Measurements from ENCODE around the gene DNAH17. TPM values are rescaled to one million over a fixed set of nuclear protein-coding genes. Genes with fewer than 3 reads are reported as not detected.

DNAH17 gene
- total and polyA plus RNA-seq, 2 of the 13 experiments (the other 11 are each of a cell fraction or from before 2014, with no cell fraction given) = 0.86 to 1.6 TPM

DNA sequence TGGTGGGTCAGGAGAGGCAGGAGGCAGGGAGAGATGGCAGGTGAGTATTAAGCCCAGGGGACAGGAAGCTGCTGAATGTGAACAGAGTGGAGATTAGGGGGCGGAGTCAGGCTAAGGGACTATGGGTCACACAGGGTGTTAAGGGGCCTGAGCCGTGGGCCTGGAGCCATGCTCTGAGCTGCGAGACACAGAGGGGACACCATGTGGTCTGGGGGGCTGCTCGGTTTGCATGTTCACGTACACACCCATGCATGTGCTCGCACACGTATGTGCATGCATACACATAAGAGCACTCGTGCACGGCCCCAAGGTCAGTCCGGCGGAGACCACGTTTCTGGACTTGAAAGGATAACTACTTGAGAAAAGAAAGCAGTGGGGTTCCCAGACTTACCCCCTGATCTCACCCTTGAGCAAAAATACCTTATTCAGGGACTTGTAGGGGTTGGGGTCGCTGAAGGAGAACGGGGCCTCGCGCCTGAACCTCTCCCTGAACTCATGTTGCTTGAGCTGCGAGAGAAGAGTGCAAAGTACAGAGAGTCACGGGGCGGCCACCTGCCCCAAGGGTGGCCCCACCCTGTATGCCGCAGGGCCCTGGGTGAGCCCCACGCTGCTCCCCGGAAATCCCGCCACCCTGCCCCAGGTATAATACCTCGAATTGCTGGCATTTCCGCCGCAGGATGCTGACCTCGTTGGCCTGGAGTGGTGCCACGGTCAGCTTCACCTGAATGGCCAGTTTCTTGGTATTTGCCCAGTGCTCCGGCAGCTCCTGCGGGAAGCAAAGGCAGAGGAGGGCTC lies 50.8 kb downstream of the DNAH17 start (continued):
- TF ChIP-seq, protein P1, sequence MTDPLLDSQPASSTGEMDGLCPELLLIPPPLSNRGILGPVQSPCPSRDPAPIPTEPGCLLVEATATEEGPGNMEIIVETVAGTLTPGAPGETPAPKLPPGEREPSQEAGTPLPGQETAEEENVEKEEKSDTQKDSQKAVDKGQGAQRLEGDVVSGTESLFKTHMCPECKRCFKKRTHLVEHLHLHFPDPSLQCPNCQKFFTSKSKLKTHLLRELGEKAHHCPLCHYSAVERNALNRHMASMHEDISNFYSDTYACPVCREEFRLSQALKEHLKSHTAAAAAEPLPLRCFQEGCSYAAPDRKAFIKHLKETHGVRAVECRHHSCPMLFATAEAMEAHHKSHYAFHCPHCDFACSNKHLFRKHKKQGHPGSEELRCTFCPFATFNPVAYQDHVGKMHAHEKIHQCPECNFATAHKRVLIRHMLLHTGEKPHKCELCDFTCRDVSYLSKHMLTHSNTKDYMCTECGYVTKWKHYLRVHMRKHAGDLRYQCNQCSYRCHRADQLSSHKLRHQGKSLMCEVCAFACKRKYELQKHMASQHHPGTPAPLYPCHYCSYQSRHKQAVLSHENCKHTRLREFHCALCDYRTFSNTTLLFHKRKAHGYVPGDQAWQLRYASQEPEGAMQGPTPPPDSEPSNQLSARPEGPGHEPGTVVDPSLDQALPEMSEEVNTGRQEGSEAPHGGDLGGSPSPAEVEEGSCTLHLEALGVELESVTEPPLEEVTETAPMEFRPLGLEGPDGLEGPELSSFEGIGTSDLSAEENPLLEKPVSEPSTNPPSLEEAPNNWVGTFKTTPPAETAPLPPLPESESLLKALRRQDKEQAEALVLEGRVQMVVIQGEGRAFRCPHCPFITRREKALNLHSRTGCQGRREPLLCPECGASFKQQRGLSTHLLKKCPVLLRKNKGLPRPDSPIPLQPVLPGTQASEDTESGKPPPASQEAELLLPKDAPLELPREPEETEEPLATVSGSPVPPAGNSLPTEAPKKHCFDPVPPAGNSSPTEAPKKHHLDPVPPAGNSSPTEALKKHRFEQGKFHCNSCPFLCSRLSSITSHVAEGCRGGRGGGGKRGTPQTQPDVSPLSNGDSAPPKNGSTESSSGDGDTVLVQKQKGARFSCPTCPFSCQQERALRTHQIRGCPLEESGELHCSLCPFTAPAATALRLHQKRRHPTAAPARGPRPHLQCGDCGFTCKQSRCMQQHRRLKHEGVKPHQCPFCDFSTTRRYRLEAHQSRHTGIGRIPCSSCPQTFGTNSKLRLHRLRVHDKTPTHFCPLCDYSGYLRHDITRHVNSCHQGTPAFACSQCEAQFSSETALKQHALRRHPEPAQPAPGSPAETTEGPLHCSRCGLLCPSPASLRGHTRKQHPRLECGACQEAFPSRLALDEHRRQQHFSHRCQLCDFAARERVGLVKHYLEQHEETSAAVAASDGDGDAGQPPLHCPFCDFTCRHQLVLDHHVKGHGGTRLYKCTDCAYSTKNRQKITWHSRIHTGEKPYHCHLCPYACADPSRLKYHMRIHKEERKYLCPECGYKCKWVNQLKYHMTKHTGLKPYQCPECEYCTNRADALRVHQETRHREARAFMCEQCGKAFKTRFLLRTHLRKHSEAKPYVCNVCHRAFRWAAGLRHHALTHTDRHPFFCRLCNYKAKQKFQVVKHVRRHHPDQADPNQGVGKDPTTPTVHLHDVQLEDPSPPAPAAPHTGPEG (CRISPR knock-in tag; IDR thresholded peaks at IDR 0.05) = no peak
- TF ChIP-seq KMT2B (CRISPR knock-in tag; IDR thresholded peaks at IDR 0.05) (no peak), RFX1 (IDR thresholded peaks at IDR 0.05) (no peak), MTF2 (CRISPR knock-in tag; IDR thresholded peaks at IDR 0.05; ENCODE audit: borderline replicate concordance) (no peak), MAX (IDR thresholded peaks at IDR 0.05) (peak; percentile 73), NRL (CRISPR knock-in tag; IDR thresholded peaks at IDR 0.05; ENCODE audit: borderline replicate concordance) (no peak), ZBTB33 (CRISPR knock-in tag; IDR thresholded peaks at IDR 0.05) (peak; percentile 98), NCOA1 (CRISPR knock-in tag; IDR thresholded peaks at IDR 0.05) (no peak), ZNF577 (CRISPR knock-in tag; IDR thresholded peaks at IDR 0.05; ENCODE audit: borderline replicate concordance, low read depth) (no peak), ZFP36 (IDR thresholded peaks at IDR 0.05; ENCODE audit: borderline replicate concordance, low read depth, low read length, partially characterized antibody) (no peak), SALL2 (CRISPR knock-in tag; IDR thresholded peaks at IDR 0.05) (no peak), RXRA (CRISPR knock-in tag; IDR thresholded peaks at IDR 0.05) (peak; percentile 62; the same call in 1 of the 2 replicates), ZFP90 (CRISPR knock-in tag; IDR thresholded peaks at IDR 0.05; ENCODE audit: borderline replicate concordance) (no peak), LBX2 (CRISPR knock-in tag; IDR thresholded peaks at IDR 0.05; ENCODE audit: borderline replicate concordance) (no peak), AKAP8 (CRISPR knock-in tag; IDR thresholded peaks at IDR 0.05) (no peak), ARNTL (CRISPR knock-in tag; IDR thresholded peaks at IDR 0.05) (0 out of 2 replicates have a peak, but pooled peaks have one; percentile 23), ATF2 (CRISPR knock-in tag; IDR thresholded peaks at IDR 0.05) (no peak), ZBTB38 (CRISPR knock-in tag; IDR thresholded peaks at IDR 0.05) (peak; percentile 27; the same call in 1 of the 2 replicates), ZNF17 (CRISPR knock-in tag; IDR thresholded peaks at IDR 0.05) (no peak)

All from HepG2 (cell line).